HCT116 (cell line): ENCODE measurements around the gene SMURF1. TPM values are rescaled to one million over a fixed set of nuclear protein-coding genes. Genes with fewer than 3 reads are reported as not detected.

Experiments used
- ATAC-seq: fragments of 200-7000 bp; cut with Tn5 transposase; 2 replicates; pipeline ENCODE4 v1.9.1; 2020; ENCODE audit warnings: mild to moderate bottlenecking, moderate library complexity
- BruUV-seq: library from RNA; stranded (reverse); fragments of 400-500 nt; replicated peaks from 2 replicates; lab custom pipeline; 2021; lab: Mats Ljungman, UMichigan
- CTCF ChIA-PET: fragments of 300-600 bp; sonication (Branson Sonifier 250); formaldehyde crosslinking; loops from one replicate; lab custom pipeline; 2021; ENCODE audit warnings: antibody characterized with exemption; lab: Charles Lee
- POLR2A ChIA-PET: fragments of 300-600, 350-600 bp; sonication (Branson Sonifier 250); formaldehyde crosslinking; loops from one replicate; lab custom pipeline; 2021; ENCODE audit warnings: antibody characterized with exemption; lab: Charles Lee
- RAD21 ChIA-PET, 2 experiments: fragments of 300-600 bp; sonication (Branson Sonifier 250); formaldehyde crosslinking; loops; one replicate each; lab custom pipeline; 2023; ENCODE audit warnings: low total read pairs in 2 of 2; ENCODE audit not compliant: uncharacterized antibody in 2 of 2, unreplicated experiment in 2 of 2, low non-redundant PET in 1 of 2; lab: Charles Lee
- DNase-seq: peaks from one replicate; pipeline ENCODE4 v3.0.0-alpha.2; 2010; ENCODE audit warnings: low read depth, low spot score
- H2AFZ ChIP-seq: fragments of 200-600 bp; shearing (Covaris generic), sonication (generic); 2 replicates; pipeline ENCODE4 v1.6.1; 2017; ENCODE audit warnings: low read depth, mixed run types, mixed read lengths, antibody characterized with exemption, low read length; ENCODE audit not compliant: poor library complexity, severe bottlenecking
- H3K27ac ChIP-seq: 2 replicates; pipeline ENCODE4 v1.5.1; 2012; ENCODE audit warnings: low read depth, low read length
- H3K27me3 ChIP-seq: fragments of 200-600 bp; sonication (generic); 2 replicates; pipeline ENCODE4 v1.6.1; 2016; ENCODE audit warnings: mixed run types, low read length, mixed read lengths; ENCODE audit not compliant: insufficient read depth
- H3K36me3 ChIP-seq, 2 experiments: fragments of 200-500 bp in 1 of 2; fragments of 200-600 bp in 1 of 2; sonication (Bioruptor generic) in 1 of 2; sonication (generic) in 1 of 2; 2 replicates each; pipeline versions ENCODE4 v1.5.1 to v1.6.1; 2014 to 2016; ENCODE audit warnings: low read length in 2 of 2, inconsistent platforms in 1 of 2, mixed read lengths in 1 of 2, mixed run types in 1 of 2; ENCODE audit not compliant: insufficient read depth in 2 of 2, control insufficient read depth in 1 of 2
- H3K4me1 ChIP-seq, 2 experiments: fragments of 200-600 bp in 1 of 2; sonication (generic) in 1 of 2; 2 replicates each; pipeline versions ENCODE4 v1.5.1 to v1.6.1; 2012 to 2017; ENCODE audit warnings: low read length in 2 of 2, inconsistent platforms in 1 of 2, mild to moderate bottlenecking in 1 of 2, mixed read lengths in 1 of 2, mixed run types in 1 of 2, moderate library complexity in 1 of 2; ENCODE audit not compliant: insufficient read depth in 2 of 2, control insufficient read depth in 1 of 2
- H3K4me2 ChIP-seq: fragments of 200-600 bp; sonication (generic); 2 replicates; pipeline ENCODE4 v1.6.1; 2017; ENCODE audit warnings: mixed run types, low read length, mixed read lengths
- H3K4me3 ChIP-seq, 2 experiments: fragments of 200-600 bp in 1 of 2; sonication (generic) in 1 of 2; replicated peaks in 1 of 2; 2 replicates each; pipeline ENCODE4 v1.5.1; 2011 to 2016; ENCODE audit warnings: low read length in 2 of 2, control low read depth in 1 of 2, low read depth in 1 of 2, mild to moderate bottlenecking in 1 of 2, mixed read lengths in 1 of 2, mixed run types in 1 of 2
- H3K79me2 ChIP-seq: fragments of 200-600 bp; sonication (generic); 2 replicates; pipeline ENCODE4 v1.6.1; 2017; ENCODE audit warnings: mild to moderate bottlenecking, mixed run types, low read length, moderate library complexity, mixed read lengths; ENCODE audit not compliant: insufficient read depth
- H3K9ac ChIP-seq: fragments of 200-600 bp; sonication (generic); 2 replicates; pipeline ENCODE4 v1.6.1; 2016; ENCODE audit warnings: low read length, mixed read lengths
- H3K9me2 ChIP-seq: fragments of 200-600 bp; sonication (generic), shearing (Covaris generic); 2 replicates; pipeline ENCODE4 v1.6.1; 2017; ENCODE audit warnings: mixed run types, mild to moderate bottlenecking, moderate library complexity; ENCODE audit not compliant: insufficient read depth
- H3K9me3 ChIP-seq, 2 experiments: fragments of 200-500 bp in 1 of 2; fragments of 200-600 bp in 1 of 2; sonication (Bioruptor generic) in 1 of 2; sonication (generic) in 1 of 2; 2 replicates each; pipeline ENCODE4 v1.6.1; 2014 to 2017; ENCODE audit warnings: low read length in 2 of 2, mixed read lengths in 2 of 2, inconsistent platforms in 1 of 2, low read depth in 1 of 2, mild to moderate bottlenecking in 1 of 2, mixed run types in 1 of 2, moderate library complexity in 1 of 2; ENCODE audit not compliant: control insufficient read depth in 1 of 2, insufficient read depth in 1 of 2
- H4K20me1 ChIP-seq: fragments of 200-600 bp; sonication (generic), shearing (Covaris generic); 2 replicates; pipeline ENCODE4 v1.6.1; 2017; ENCODE audit warnings: mixed run types, mild to moderate bottlenecking, moderate library complexity; ENCODE audit not compliant: insufficient read depth
- JUND ChIP-seq: IDR thresholded peaks from 2 replicates; pipeline ENCODE4 v1.6.1; 2012
- POLR2AphosphoS5 ChIP-seq: IDR thresholded peaks from 2 replicates; pipeline ENCODE4 v1.6.1; 2011; ENCODE audit warnings: mild to moderate bottlenecking, low read depth, low read length, moderate library complexity
- RAD21 ChIP-seq: IDR thresholded peaks from 2 replicates; pipeline ENCODE4 v1.6.1; 2012; ENCODE audit warnings: low read depth, mild to moderate bottlenecking
- SIN3A ChIP-seq: IDR thresholded peaks from 2 replicates; pipeline ENCODE4 v1.6.1; 2012; ENCODE audit warnings: low read depth
- SRF ChIP-seq: IDR thresholded peaks from 2 replicates; pipeline ENCODE4 v1.6.1; 2012; ENCODE audit warnings: low read depth
- TCF7L2 ChIP-seq: IDR thresholded peaks from 2 replicates; pipeline ENCODE4 v1.7.0; 2011; ENCODE audit warnings: borderline replicate concordance, inconsistent platforms; ENCODE audit not compliant: insufficient read depth, insufficient read length; ENCODE audit errors: extremely low read depth
- intact Hi-C: fragments of 100-400 bp; cut with micrococcal nuclease; formaldehyde crosslinking; loops from 2 replicates; pipeline ENCODE4 v1.10.0; 2022
- total RNA-seq: library from RNA; stranded (reverse); gene quantifications from one replicate; pipeline ENCODE4 v1.2.1, GENCODE V29; 2021; ENCODE audit not compliant: unreplicated experiment
- TF ChIP-seq, protein P1 (sequence below), 3 experiments: fragments of 200-600 bp in 1 of 3; sonication (generic) in 1 of 3; IDR thresholded peaks in 2 of 3; conservative IDR thresholded peaks in 1 of 3; 2 replicates each; pipeline ENCODE4 v1.5.1; 2012 to 2017; ENCODE audit warnings: low read depth in 2 of 3, low read length in 2 of 3, antibody characterized with exemption in 1 of 3, borderline replicate concordance in 1 of 3, control low read depth in 1 of 3, mild to moderate bottlenecking in 1 of 3, mixed read lengths in 1 of 3, mixed run types in 1 of 3, moderate library complexity in 1 of 3; ENCODE audit not compliant: insufficient read depth in 1 of 3

The SMURF1 gene
- total RNA-seq, 1 experiment from 2014 or later: 24.6 TPM

DNA sequence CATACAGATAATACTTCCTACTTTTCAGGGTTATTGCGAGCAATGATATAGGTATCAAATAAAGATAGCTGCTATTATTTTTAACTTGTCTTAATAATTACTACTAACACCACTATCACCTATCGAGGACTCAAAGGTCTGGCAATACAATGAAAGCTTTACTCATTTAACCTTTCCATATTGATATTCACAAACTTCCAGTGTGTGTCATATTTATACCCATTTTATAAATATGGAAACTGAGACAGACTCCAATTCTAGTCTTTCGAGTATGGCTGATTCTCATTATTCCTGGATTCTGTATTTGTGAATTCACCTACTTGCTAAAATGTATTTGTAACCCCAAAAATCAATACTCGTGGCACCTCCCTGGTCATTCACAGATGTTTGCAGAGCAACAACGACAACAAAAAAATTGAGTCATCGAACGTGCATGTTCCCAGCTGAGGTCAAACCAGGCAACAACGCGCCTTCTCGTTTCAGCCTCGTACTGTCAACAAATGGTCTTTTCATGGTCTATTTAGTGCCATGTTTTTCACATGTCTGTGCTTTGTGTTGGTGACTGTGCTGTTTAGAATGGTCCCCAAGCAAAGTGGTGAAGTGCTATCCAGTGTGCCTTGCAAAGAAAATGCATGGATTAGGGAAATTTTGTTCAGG lies 51.7 kb downstream of the SMURF1 start:
- POLR2A ChIA-PET: no interaction called here
- Histone ChIP-seq H3K36me3 (no peaks in the 10 kb centered on the region), H3K9ac (no peak overlapping the region), H4K20me1 (no peaks in the 10 kb centered on the region; the same call in 1 of the 2 replicates), H2AFZ (no peak overlapping the region), H3K27ac (no peak overlapping the region), H3K4me3 (no peak overlapping the region), H3K27me3 (no peaks in the 10 kb centered on the region), H3K4me2 (no peak overlapping the region), H3K4me1 (peaks cover 0 to 7% of the 10 kb centered on the region in 2 experiments; a peak in 1 of 4 replicates), H3K9me3 (no peaks in the 10 kb centered on the region), H3K9me2 (no peaks in the 10 kb centered on the region), H3K79me2 (peaks cover 86% of the 10 kb centered on the region)
- no peak for DNase-seq
- intact Hi-C loops: no loop called here
- CTCF ChIA-PET: no interaction called here
- ATAC-seq: no peak
- BruUV-seq: no TSS peak
- no peak for TF ChIP-seq POLR2AphosphoS5
- TF ChIP-seq, protein P1, sequence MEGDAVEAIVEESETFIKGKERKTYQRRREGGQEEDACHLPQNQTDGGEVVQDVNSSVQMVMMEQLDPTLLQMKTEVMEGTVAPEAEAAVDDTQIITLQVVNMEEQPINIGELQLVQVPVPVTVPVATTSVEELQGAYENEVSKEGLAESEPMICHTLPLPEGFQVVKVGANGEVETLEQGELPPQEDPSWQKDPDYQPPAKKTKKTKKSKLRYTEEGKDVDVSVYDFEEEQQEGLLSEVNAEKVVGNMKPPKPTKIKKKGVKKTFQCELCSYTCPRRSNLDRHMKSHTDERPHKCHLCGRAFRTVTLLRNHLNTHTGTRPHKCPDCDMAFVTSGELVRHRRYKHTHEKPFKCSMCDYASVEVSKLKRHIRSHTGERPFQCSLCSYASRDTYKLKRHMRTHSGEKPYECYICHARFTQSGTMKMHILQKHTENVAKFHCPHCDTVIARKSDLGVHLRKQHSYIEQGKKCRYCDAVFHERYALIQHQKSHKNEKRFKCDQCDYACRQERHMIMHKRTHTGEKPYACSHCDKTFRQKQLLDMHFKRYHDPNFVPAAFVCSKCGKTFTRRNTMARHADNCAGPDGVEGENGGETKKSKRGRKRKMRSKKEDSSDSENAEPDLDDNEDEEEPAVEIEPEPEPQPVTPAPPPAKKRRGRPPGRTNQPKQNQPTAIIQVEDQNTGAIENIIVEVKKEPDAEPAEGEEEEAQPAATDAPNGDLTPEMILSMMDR (IDR thresholded peaks at IDR 0.05 in 2 of 3, conservative IDR thresholded peaks at IDR 0.05 in 1 of 3; ENCODE audit: borderline replicate concordance in 1 of 3, insufficient read depth in 1 of 3, low read depth in 2 of 3, low read length in 2 of 3): no peak
- no peak for TF ChIP-seq SIN3A
- TF ChIP-seq SRF: no peak
- no peak for TF ChIP-seq JUND
- no peak for TF ChIP-seq RAD21
- TF ChIP-seq TCF7L2: no peak
- RAD21 ChIA-PET: no interaction called here
